ENCODE data around the gene RNF214.
A peak's percentile ranks its signal among the peaks of the same experiment; 100 is the strongest.

RNF214 gene

DNA sequence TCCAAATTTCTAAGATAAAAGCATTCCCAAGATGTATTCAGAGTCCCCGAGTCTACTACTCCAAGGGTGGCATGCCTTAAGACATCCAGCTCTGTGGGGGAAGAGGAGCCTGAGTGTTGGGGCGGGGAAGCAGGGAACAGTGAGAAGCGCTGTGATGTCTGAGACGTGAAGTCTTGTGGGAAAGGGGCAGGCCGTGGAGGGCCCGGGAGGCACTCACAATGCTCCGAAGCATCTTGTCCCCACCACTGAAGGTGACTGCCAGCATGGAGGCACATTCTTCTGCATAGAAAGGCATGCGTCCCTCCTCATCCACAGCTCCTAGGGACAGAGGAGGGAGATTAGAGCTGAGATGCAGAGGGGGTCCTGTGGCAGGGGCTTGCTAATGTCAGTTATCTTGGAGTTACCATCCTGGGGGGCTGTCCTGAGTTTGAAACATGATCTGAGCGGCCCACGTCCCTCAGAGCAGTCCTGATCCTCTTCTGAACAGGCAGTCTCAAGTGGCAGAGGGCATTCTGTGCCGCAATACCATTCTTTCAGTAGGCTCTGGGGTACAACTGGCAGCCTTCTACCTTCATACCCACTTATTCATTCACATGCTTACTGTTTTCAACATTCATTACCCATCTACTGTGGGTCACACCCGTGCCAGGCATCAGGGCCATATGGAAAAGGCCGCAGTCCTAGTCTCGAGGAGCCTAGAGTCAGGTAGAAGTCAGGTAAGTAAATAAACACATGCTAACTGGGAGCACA, 9.3 kb upstream of the RNF214 start:
- H3K36me3 ChIP-seq (ENCODE audit: control insufficient read depth in 1 of 2, insufficient read depth in 2 of 2, low read length in 2 of 2) = peaks cover 48 to 77% of the 10 kb centered on the region in 2 donors
- peak overlapping the region in 1 of 2 donors; percentile 13 for H3K9ac ChIP-seq (ENCODE audit: low read depth in 1 of 2, low read length in 2 of 2)
- peaks cover 43 to 62% of the 10 kb centered on the region in 2 donors for H3K4me1 ChIP-seq (ENCODE audit: control insufficient read depth in 1 of 2, insufficient read depth in 2 of 2, low read length in 2 of 2)
- H3K27me3 ChIP-seq (ENCODE audit: control insufficient read depth in 1 of 2, insufficient read depth in 2 of 2, low read length in 2 of 2) = no peaks in the 10 kb centered on the region
- no peak overlapping the region for H3K4me3 ChIP-seq (ENCODE audit: low read depth in 1 of 2, low read length in 2 of 2)
- H3K27ac ChIP-seq (ENCODE audit: low read depth, low read length) = no peak overlapping the region
- H3K9me3 ChIP-seq (ENCODE audit: control insufficient read depth in 1 of 2, low read length in 2 of 2) = no peaks in the 10 kb centered on the region

DNA sequence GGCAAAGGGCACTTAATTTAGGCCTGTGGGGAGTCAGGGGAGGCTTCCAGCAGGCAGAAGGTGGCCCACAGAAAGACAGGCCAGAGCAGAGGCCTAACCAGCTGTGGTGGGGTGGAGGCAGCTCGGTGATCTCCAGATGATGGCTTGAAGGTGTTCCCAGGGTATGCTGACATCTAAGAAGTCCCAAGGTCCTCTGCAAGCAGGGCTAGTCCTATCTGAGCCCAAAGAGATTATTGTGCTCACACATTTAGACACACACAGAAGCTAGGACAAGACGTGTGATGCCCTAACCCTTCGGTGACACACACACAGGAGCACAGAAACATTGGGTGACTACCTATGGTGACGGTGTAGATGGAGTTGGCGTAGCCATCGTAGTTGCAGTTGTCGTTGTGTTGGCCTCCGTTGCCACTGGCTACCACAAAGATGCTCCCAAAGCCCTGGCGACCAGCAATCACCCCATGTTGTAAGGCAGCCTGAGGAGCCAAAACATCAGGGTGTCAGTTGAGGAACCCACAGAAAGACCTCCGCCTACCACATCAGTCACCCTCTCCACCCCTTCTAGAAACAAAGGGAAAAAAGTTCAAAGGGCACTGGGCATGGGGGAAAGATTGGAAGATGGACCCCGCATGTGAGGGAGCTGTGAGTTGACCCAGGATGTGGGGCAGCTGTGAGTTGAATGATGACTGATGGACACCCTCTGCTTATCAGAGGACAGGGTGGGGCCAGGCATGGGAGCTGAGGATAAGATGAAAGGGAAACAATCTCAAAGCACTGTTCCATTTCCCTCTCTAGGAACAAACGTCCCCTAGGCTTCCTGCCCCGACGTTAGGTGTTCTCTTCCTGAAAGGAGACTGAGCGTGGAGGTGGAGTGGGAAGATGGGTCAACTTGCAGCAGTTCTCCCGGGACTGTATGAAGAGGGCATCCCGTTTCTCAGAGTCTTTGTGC, 8.5 kb upstream of the RNF214 start:
- H3K4me1 ChIP-seq (ENCODE audit: control insufficient read depth in 1 of 2, insufficient read depth in 2 of 2, low read length in 2 of 2) = peaks cover 43 to 58% of the 10 kb centered on the region in 2 donors
- no peak overlapping the region for H3K27ac ChIP-seq (ENCODE audit: low read depth, low read length)
- peak overlapping the region in 1 of 2 donors; percentile 13 for H3K9ac ChIP-seq (ENCODE audit: low read depth in 1 of 2, low read length in 2 of 2)
- H3K9me3 ChIP-seq (ENCODE audit: control insufficient read depth in 1 of 2, low read length in 2 of 2) = no peaks in the 10 kb centered on the region
- H3K36me3 ChIP-seq (ENCODE audit: control insufficient read depth in 1 of 2, insufficient read depth in 2 of 2, low read length in 2 of 2) = peaks cover 46 to 77% of the 10 kb centered on the region in 2 donors
- peak overlapping the region; percentile 42 to 49 for H3K4me3 ChIP-seq (ENCODE audit: low read depth in 1 of 2, low read length in 2 of 2)
- no peaks in the 10 kb centered on the region for H3K27me3 ChIP-seq (ENCODE audit: control insufficient read depth in 1 of 2, insufficient read depth in 2 of 2, low read length in 2 of 2)

DNA sequence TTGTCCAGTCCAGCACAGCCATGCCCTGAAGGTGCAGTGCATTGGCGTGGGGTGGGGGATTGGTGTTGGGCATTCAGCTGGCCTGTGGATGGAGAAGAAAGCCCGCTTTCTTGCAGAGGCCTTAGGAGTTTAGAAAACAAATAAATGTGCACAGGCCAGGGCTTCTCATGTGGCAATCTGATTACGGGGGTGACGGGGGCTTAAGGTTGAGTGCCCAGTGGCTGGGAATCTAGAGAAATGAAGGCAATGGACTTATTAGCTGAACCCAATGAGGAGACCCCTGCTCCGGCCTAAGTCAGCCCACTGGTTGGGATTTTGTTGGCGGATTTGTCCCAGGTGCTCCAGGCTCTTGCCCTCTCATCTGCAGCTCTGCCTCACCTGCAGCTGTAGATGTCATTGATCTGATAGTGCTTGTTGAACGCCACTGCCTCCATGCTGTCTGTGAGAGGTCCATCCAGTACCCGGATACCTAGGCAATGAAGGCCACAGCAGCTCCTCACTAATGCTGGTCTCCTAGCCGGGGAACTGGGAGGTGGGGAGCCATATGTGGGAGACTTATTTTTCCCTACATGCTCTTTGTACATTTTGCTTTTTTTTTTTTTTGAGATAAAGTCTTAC, 6.8 kb upstream of the RNF214 start:
- no peak overlapping the region for H3K9ac ChIP-seq (ENCODE audit: low read depth in 1 of 2, low read length in 2 of 2)
- no peak overlapping the region for H3K27ac ChIP-seq (ENCODE audit: low read depth, low read length)
- H3K4me3 ChIP-seq (ENCODE audit: low read depth in 1 of 2, low read length in 2 of 2) = no peak overlapping the region

DNA sequence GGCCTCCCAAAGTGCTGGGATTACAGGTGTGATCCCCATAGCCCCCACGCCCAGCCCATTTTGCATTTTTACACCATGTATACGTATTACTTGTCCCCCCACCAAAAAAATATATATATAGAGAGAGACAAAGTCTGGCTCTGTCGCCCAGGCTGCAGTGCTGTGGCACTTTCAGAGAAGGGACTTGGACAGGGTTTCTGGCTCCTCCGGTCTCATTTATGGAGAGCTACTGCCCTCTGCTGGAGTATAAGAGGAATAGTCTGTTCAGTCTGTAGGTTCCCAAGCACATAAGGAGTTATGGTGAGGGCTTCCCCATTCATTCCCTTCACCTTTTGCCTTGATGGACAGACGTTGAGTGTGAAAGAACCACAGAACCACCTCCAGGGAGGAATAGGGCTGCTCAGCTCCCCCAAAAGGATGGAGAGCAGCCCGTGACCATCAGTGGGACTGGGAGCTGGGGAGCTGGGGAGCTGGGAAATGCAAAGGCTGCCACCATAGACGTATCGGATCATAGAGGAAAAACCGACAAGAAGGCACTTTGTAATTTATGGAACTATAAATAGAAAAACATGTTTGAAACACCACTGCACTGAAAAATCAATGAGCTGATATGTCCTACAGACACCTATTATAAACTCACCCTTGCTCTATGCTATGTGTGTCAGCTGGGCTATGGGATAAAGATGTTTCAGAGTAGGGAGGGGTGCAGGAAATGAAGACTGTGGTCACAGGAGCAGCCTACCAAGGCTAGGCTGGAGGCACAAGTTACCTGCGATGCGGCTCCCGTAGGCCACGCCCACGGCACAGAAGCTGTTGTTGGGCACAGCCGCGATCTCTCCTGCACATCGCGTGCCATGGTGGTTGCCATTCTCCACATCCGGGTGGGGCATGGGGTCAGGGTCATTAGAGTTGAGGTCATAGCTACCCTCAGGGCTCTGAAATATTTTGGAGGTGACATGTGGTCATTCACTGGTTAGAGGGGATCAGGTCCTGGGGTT, 5.8 kb upstream of the RNF214 start:
- no peaks in the 10 kb centered on the region for H3K9me3 ChIP-seq (ENCODE audit: control insufficient read depth in 1 of 2, low read length in 2 of 2)
- H3K4me1 ChIP-seq (ENCODE audit: control insufficient read depth in 1 of 2, insufficient read depth in 2 of 2, low read length in 2 of 2) = peaks cover 42 to 52% of the 10 kb centered on the region in 2 donors
- H3K27me3 ChIP-seq (ENCODE audit: control insufficient read depth in 1 of 2, insufficient read depth in 2 of 2, low read length in 2 of 2) = no peaks in the 10 kb centered on the region
- no peak overlapping the region for H3K4me3 ChIP-seq (ENCODE audit: low read depth in 1 of 2, low read length in 2 of 2)
- H3K27ac ChIP-seq (ENCODE audit: low read depth, low read length) = no peak overlapping the region
- H3K9ac ChIP-seq (ENCODE audit: low read depth in 1 of 2, low read length in 2 of 2) = no peak overlapping the region
- H3K36me3 ChIP-seq (ENCODE audit: control insufficient read depth in 1 of 2, insufficient read depth in 2 of 2, low read length in 2 of 2) = peaks cover 38 to 71% of the 10 kb centered on the region in 2 donors

More for the DNA sequence above, 6.8 kb upstream of the RNF214 start:
- peaks cover 45 to 80% of the 10 kb centered on the region in 2 donors for H3K36me3 ChIP-seq (ENCODE audit: control insufficient read depth in 1 of 2, insufficient read depth in 2 of 2, low read length in 2 of 2)
- H3K4me1 ChIP-seq (ENCODE audit: control insufficient read depth in 1 of 2, insufficient read depth in 2 of 2, low read length in 2 of 2) = peaks cover 43 to 54% of the 10 kb centered on the region in 2 donors
- H3K9me3 ChIP-seq (ENCODE audit: control insufficient read depth in 1 of 2, low read length in 2 of 2) = no peaks in the 10 kb centered on the region
- no peaks in the 10 kb centered on the region for H3K27me3 ChIP-seq (ENCODE audit: control insufficient read depth in 1 of 2, insufficient read depth in 2 of 2, low read length in 2 of 2)

DNA sequence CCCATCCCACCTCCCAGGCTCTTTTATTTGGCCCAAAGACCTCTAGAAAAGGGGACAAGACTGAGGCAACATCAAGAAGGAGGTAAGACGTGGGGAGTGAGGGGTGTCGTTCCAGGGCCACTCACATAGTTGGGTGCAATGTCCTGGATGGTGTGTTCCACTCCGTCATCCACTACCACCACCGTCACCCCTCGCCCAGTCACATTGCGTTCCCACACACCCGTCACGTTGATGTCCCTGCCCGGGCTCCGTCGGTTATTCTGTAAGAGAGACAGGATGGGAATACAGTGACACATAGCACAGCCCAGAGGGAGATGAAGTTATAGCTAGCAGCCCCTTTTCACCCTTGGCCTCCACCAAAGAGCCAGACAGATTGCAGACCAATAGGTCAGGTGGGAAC, 4.4 kb upstream of the RNF214 start:
- H3K9me3 ChIP-seq (ENCODE audit: control insufficient read depth in 1 of 2, low read length in 2 of 2) = no peaks in the 10 kb centered on the region
- no peaks in the 10 kb centered on the region for H3K27me3 ChIP-seq (ENCODE audit: control insufficient read depth in 1 of 2, insufficient read depth in 2 of 2, low read length in 2 of 2)
- H3K36me3 ChIP-seq (ENCODE audit: control insufficient read depth in 1 of 2, insufficient read depth in 2 of 2, low read length in 2 of 2) = peaks cover 34 to 59% of the 10 kb centered on the region in 2 donors
- H3K27ac ChIP-seq (ENCODE audit: low read depth, low read length) = no peak overlapping the region
- no peak overlapping the region for H3K4me3 ChIP-seq (ENCODE audit: low read depth in 1 of 2, low read length in 2 of 2)
- H3K9ac ChIP-seq (ENCODE audit: low read depth in 1 of 2, low read length in 2 of 2) = no peak overlapping the region
- H3K4me1 ChIP-seq (ENCODE audit: control insufficient read depth in 1 of 2, insufficient read depth in 2 of 2, low read length in 2 of 2) = peaks cover 44 to 45% of the 10 kb centered on the region in 2 donors

DNA sequence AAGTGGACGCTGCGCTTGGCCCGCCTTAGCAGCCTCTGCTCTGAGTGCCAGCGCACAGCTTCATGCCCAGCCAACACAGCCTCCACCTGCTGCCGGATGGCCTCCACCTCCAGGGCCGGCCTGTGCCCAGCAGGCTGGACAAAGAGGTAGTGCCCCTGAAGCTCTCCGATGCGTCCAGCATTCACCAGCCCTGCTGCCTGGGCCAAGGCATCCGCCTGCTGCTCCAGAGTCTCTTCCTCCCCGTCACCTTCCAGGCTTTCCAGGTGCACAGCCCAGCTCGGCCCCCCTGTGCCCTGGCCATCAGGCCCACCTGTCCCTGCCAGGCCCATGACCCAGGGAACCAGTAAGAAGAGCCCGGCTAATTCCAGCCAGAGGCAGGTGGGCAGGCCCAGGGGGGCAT, 3.1 kb upstream of the RNF214 start:
- Histone ChIP-seq H3K27me3 (ENCODE audit: control insufficient read depth in 1 of 2, insufficient read depth in 2 of 2, low read length in 2 of 2) (no peaks in the 10 kb centered on the region), H3K9me3 (ENCODE audit: control insufficient read depth in 1 of 2, low read length in 2 of 2) (no peaks in the 10 kb centered on the region), H3K36me3 (ENCODE audit: control insufficient read depth in 1 of 2, insufficient read depth in 2 of 2, low read length in 2 of 2) (peaks cover 25 to 49% of the 10 kb centered on the region in 2 donors), H3K4me1 (ENCODE audit: control insufficient read depth in 1 of 2, insufficient read depth in 2 of 2, low read length in 2 of 2) (peaks cover 36 to 40% of the 10 kb centered on the region in 2 donors), H3K4me3 (ENCODE audit: low read depth in 1 of 2, low read length in 2 of 2) (no peak overlapping the region), H3K9ac (ENCODE audit: low read depth in 1 of 2, low read length in 2 of 2) (no peak overlapping the region), H3K27ac (ENCODE audit: low read depth, low read length) (no peak overlapping the region)

DNA sequence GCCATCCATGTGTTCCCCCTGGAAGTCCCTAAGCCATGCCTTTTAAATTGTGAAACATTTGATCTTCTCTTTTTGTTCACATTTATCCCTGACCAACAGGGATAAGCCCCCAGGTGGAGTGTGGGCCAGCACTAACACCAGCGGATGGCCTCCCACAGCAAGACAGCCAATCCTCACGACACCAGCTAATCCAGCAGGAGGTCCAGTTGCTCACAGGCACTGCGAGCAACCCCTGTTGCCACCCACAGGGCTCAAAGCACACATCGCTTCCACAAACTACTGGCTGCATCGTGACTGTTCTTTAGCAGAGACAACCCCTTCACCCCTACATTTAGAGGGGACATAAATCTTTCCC, 2.6 kb upstream of the RNF214 start:
- peak overlapping the region; percentile 93 to 94 for H3K4me3 ChIP-seq (ENCODE audit: low read depth in 1 of 2, low read length in 2 of 2)
- peak overlapping the region; percentile 84 to 93 for H3K9ac ChIP-seq (ENCODE audit: low read depth in 1 of 2, low read length in 2 of 2)
- H3K36me3 ChIP-seq (ENCODE audit: control insufficient read depth in 1 of 2, insufficient read depth in 2 of 2, low read length in 2 of 2) = peaks cover 25 to 49% of the 10 kb centered on the region in 2 donors
- no peaks in the 10 kb centered on the region for H3K27me3 ChIP-seq (ENCODE audit: control insufficient read depth in 1 of 2, insufficient read depth in 2 of 2, low read length in 2 of 2)
- H3K27ac ChIP-seq (ENCODE audit: low read depth, low read length) = no peak overlapping the region
- H3K4me1 ChIP-seq (ENCODE audit: control insufficient read depth in 1 of 2, insufficient read depth in 2 of 2, low read length in 2 of 2) = peaks cover 34 to 38% of the 10 kb centered on the region in 2 donors
- no peaks in the 10 kb centered on the region for H3K9me3 ChIP-seq (ENCODE audit: control insufficient read depth in 1 of 2, low read length in 2 of 2)

DNA sequence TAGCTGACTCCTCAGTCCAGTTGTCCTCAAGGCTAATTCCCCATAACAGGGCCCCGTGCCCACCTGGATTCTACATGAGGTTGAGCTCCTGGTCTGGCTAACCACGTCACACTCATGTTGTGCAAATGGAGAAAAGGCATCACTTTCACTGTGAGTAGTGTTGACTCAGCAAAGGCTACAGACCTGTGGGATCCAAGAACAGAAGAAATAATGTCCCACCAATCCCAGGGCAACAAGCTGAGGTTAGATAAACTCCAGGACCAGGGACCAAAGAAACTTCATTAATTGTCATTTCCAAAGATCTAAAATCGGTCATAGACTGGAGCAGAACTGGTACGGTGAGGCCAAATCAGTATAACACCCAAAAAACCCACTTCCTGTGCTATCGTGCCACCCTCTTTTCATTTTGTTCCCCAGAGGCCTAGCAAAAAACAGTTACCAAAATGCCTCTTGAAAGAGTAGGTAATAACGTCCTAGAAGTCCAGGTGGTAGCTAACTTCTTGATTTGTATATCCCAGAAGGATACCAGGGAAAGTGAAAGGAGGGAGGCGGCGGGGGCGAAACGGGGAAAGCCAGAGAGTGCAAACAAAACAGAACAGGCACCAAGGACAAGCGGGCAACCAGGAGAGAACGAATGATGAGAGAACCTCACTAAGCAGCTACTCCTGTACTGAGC, 2.0 kb upstream of the RNF214 start:
- peak overlapping the region; percentile 93 to 94 for H3K4me3 ChIP-seq (ENCODE audit: low read depth in 1 of 2, low read length in 2 of 2)
- no peaks in the 10 kb centered on the region for H3K27me3 ChIP-seq (ENCODE audit: control insufficient read depth in 1 of 2, insufficient read depth in 2 of 2, low read length in 2 of 2)
- H3K9me3 ChIP-seq (ENCODE audit: control insufficient read depth in 1 of 2, low read length in 2 of 2) = no peaks in the 10 kb centered on the region
- peaks cover 23 to 46% of the 10 kb centered on the region in 2 donors for H3K36me3 ChIP-seq (ENCODE audit: control insufficient read depth in 1 of 2, insufficient read depth in 2 of 2, low read length in 2 of 2)
- no peak overlapping the region for H3K27ac ChIP-seq (ENCODE audit: low read depth, low read length)
- peak overlapping the region; percentile 84 to 93 for H3K9ac ChIP-seq (ENCODE audit: low read depth in 1 of 2, low read length in 2 of 2)
- H3K4me1 ChIP-seq (ENCODE audit: control insufficient read depth in 1 of 2, insufficient read depth in 2 of 2, low read length in 2 of 2) = peaks cover 33 to 35% of the 10 kb centered on the region in 2 donors
